Brain pericyte (primary cell): ENCODE data around the gene MEGF11.
"Not testable (repeated sequence)": the region's sequence is repeated elsewhere in the genome, so short reads cannot be mapped to it uniquely, and the experiment has no call there.

Experiments
- DNase-seq: peaks from one replicate; pipeline ENCODE4 v3.0.0-alpha.2; 2012; ENCODE audit warnings: low read depth, low spot score

The MEGF11 gene

GRCh38 chr15:66276546-66276945 lies 23.0 kb upstream of the MEGF11 start:
- DNase-seq = no peak

GRCh38 chr15:66275352-66275751 lies 21.8 kb upstream of the MEGF11 start:
- no peak for DNase-seq

GRCh38 chr15:66270932-66271331 lies 17.4 kb upstream of the MEGF11 start:
- DNase-seq = no peak

GRCh38 chr15:66269326-66270090 lies 16.0 kb upstream of the MEGF11 start:
- no peak for DNase-seq

GRCh38 chr15:66264859-66265513 lies 11.4 kb upstream of the MEGF11 start:
- no peak for DNase-seq

GRCh38 chr15:66262837-66263236 lies 9.3 kb upstream of the MEGF11 start:
- not testable (repeated sequence) for DNase-seq

- DNase-seq = no peak
Observed at GRCh38 chr15:66261056-66261455, 7.5 kb upstream of the MEGF11 start.

GRCh38 chr15:66256692-66257091 lies 3.1 kb upstream of the MEGF11 start:
- no peak for DNase-seq

- no peak for DNase-seq
Observed at GRCh38 chr15:66254951-66255676, 1.6 kb upstream of the MEGF11 start.

GRCh38 chr15:66254089-66254950 lies 770 bp upstream of the MEGF11 start:
- DNase-seq = no peak

GRCh38 chr15:66252685-66253417 lies 699 bp downstream of the MEGF11 start:
- DNase-seq = no peak

- no peak for DNase-seq
Observed at GRCh38 chr15:66251790-66252684, 1.5 kb downstream of the MEGF11 start.

- DNase-seq = no peak
Observed at GRCh38 chr15:66251065-66251789, 2.3 kb downstream of the MEGF11 start.

GRCh38 chr15:66249605-66250174 lies 3.9 kb downstream of the MEGF11 start:
- DNase-seq = no peak

GRCh38 chr15:66246937-66247336 lies 6.6 kb downstream of the MEGF11 start:
- DNase-seq = no peak

- not testable (repeated sequence) for DNase-seq
Observed at GRCh38 chr15:66245832-66246231, 7.7 kb downstream of the MEGF11 start.

GRCh38 chr15:66241908-66242285 lies 11.7 kb downstream of the MEGF11 start:
- DNase-seq = no peak

GRCh38 chr15:66241087-66241907 lies 12.3 kb downstream of the MEGF11 start:
- DNase-seq = no peak
